K562 (cell line): ENCODE data around the gene HRG. TPM values are rescaled to one million over a fixed set of nuclear protein-coding genes. Genes with fewer than 3 reads are reported as not detected.

ENCODE experiments used
- ATAC-seq: fragments of 200-7000 bp; cut with Tn5 transposase; 3 replicates; pipeline ENCODE4 v1.9.1; 2020; ENCODE audit warnings: moderate library complexity
- BruUV-seq: library from RNA; stranded (reverse); fragments of 400-500 nt; replicated peaks from 2 replicates; lab custom pipeline; 2021; lab: Mats Ljungman, UMichigan
- CTCF ChIA-PET: fragments of 300-600 bp; formaldehyde crosslinking; extraction: SDS; loops from one replicate; lab custom pipeline; 2021; ENCODE audit warnings: low intra/inter-chr PET ratio; lab: Yijun Ruan, JAX
- POLR2A ChIA-PET: fragments of 300-600, 350-650 bp; sonication (Branson Sonifier 250); formaldehyde crosslinking; extraction: SDS; loops from one replicate; lab custom pipeline; 2021; ENCODE audit warnings: antibody characterized with exemption, inconsistent platforms; lab: Yijun Ruan, JAX
- DNase-seq, 4 experiments: peaks; one replicate each; pipeline versions ENCODE4 v3.0.0 to v3.0.0-alpha.2; 2011 to 2018; ENCODE audit warnings: low spot score in 3 of 4, mixed read lengths in 3 of 4; ENCODE audit errors: extremely low read depth in 1 of 4
- FAIRE-seq: peaks from 2 replicates; lab custom pipeline; 2011; peaks lifted over from hg19 to GRCh38; lab: Jason Lieb, UNC
- H2AFZ ChIP-seq: 2 replicates; pipeline ENCODE4 v1.6.0; 2011; ENCODE audit warnings: low read depth, low read length, control low read depth, inconsistent platforms
- H3K27ac ChIP-seq: fragments of 200-600 bp; 3 replicates; pipeline ENCODE4 v1.8.0; 2011; ENCODE audit warnings: low read depth, mild to moderate bottlenecking, control low read depth, inconsistent platforms, low read length, moderate library complexity, mixed read lengths; ENCODE audit errors: extremely low read depth
- H3K27me3 ChIP-seq, 2 experiments: fragments of 300-600 bp in 1 of 2; 2 replicates in 1 of 2; 3 replicates in 1 of 2; pipeline versions ENCODE4 v1.6.0 to v1.8.0; 2011; ENCODE audit warnings: inconsistent platforms in 2 of 2, low read length in 2 of 2, mild to moderate bottlenecking in 1 of 2, mixed read lengths in 1 of 2, moderate library complexity in 1 of 2; ENCODE audit not compliant: control insufficient read depth in 2 of 2, insufficient read depth in 2 of 2
- H3K36me3 ChIP-seq: fragments of 300-600 bp; 3 replicates; pipeline ENCODE4 v1.8.0; 2011; ENCODE audit warnings: mild to moderate bottlenecking, low read length, inconsistent platforms; ENCODE audit not compliant: control insufficient read depth, insufficient read depth
- H3K4me1 ChIP-seq, 2 experiments: fragments of 200-600 bp in 1 of 2; replicated peaks in 1 of 2; 2 replicates in 1 of 2; 3 replicates in 1 of 2; pipeline versions ENCODE4 v1.5.1 to v1.8.0; 2011; ENCODE audit warnings: inconsistent platforms in 2 of 2, low read length in 2 of 2, mild to moderate bottlenecking in 1 of 2, mixed read lengths in 1 of 2, moderate library complexity in 1 of 2; ENCODE audit not compliant: control insufficient read depth in 2 of 2, insufficient read depth in 2 of 2
- H3K4me2 ChIP-seq: 2 replicates; pipeline ENCODE4 v1.6.1; 2011; ENCODE audit warnings: low read length, control low read depth, inconsistent platforms, mixed read lengths; ENCODE audit not compliant: insufficient read depth
- H3K4me3 ChIP-seq: fragments of 200-600 bp; sonication (generic), shearing (Covaris generic); 2 replicates; pipeline ENCODE4 v1.5.1; 2016; ENCODE audit warnings: control low read depth, inconsistent platforms
- H3K79me2 ChIP-seq: fragments of 200-600 bp; 3 replicates; pipeline ENCODE4 v1.8.0; 2011; ENCODE audit warnings: low read length, inconsistent platforms; ENCODE audit not compliant: control insufficient read depth, insufficient read depth
- H3K9ac ChIP-seq, 2 experiments: 2 replicates each; pipeline versions ENCODE4 v1.6.0 to v1.6.1; 2011; ENCODE audit warnings: low read depth in 2 of 2, low read length in 2 of 2, control low read depth in 1 of 2, inconsistent platforms in 1 of 2, mild to moderate bottlenecking in 1 of 2, mixed read lengths in 1 of 2; ENCODE audit not compliant: insufficient read depth in 1 of 2
- H3K9me1 ChIP-seq: one replicate; pipeline ENCODE4 v1.6.0; 2011; ENCODE audit warnings: inconsistent platforms, mild to moderate bottlenecking, low read length, moderate library complexity; ENCODE audit not compliant: control insufficient read depth, insufficient read depth
- H3K9me3 ChIP-seq: replicated peaks from 2 replicates; pipeline ENCODE4 v1.5.1; 2011; ENCODE audit warnings: low read depth, low read length, inconsistent platforms; ENCODE audit not compliant: control insufficient read depth, insufficient read depth
- H4K20me1 ChIP-seq: replicated peaks from 2 replicates; pipeline ENCODE4 v1.6.1; 2011; ENCODE audit warnings: low read length, inconsistent platforms, mixed read lengths; ENCODE audit not compliant: control insufficient read depth, insufficient read depth
- C11orf30 ChIP-seq: fragments of 450-650 bp; IDR thresholded peaks from 2 replicates; pipeline ENCODE4 v1.6.1; 2016; ENCODE audit warnings: low read depth, mild to moderate bottlenecking
- CCNT2 ChIP-seq: IDR thresholded peaks from 2 replicates; pipeline ENCODE4 v1.6.1; 2011; ENCODE audit warnings: borderline replicate concordance, low read depth, mild to moderate bottlenecking, moderate library complexity, mixed read lengths, low read length; ENCODE audit not compliant: insufficient read length; ENCODE audit errors: extremely low read depth
- NCOR1 ChIP-seq: fragments of 450-650 bp; IDR thresholded peaks from 2 replicates; pipeline ENCODE4 v1.6.1; 2016; ENCODE audit warnings: mild to moderate bottlenecking, moderate library complexity
- NFE2L1 ChIP-seq: fragments of 450-650 bp; IDR thresholded peaks from 2 replicates; pipeline ENCODE4 v1.6.1; 2016; ENCODE audit warnings: missing genetic modification characterization, low read depth, mild to moderate bottlenecking, missing compliant biosample characterization, moderate library complexity, borderline replicate concordance
- SOX6 ChIP-seq: fragments of 450-650 bp; IDR thresholded peaks from 2 replicates; pipeline ENCODE4 v1.6.1; 2014; ENCODE audit warnings: mild to moderate bottlenecking
- WGBS: fragments of 100-300 bp; shearing (Covaris generic); methylation state at CpG from one replicate; pipeline ENCODE4 v1.1.6; 2016; ENCODE audit warnings: low coverage, mixed read lengths; ENCODE audit not compliant: insufficient coverage; ENCODE audit errors: missing lambda C conversion rate; 5-methylcytosine and 5-hydroxymethylcytosine counted together
- in situ Hi-C: fragments of 300-500 bp; cut with MboI; formaldehyde crosslinking; loops from 4 replicates; pipeline ENCODE4 v1.15.0; 2018; ENCODE audit warnings: inconsistent platforms, mixed read lengths
- intact Hi-C: fragments of 100-400 bp; cut with micrococcal nuclease; formaldehyde crosslinking; loops from 2 replicates; pipeline ENCODE4 v1.14.2; 2022
- polyA plus RNA-seq, 8 experiments: library from polyadenylated mRNA; depleted of rRNA in 4 of 8; stranded (reverse) in 5 of 8; unstranded in 3 of 8; fragments of >200 nt; fragmentation: Nextera tagmentation in 2 of 8; fragmentation: Illumina TruSeq in 1 of 8; extraction: Ambion mirVana in 2 of 8; extraction: Trizol in 1 of 8; gene quantifications; 2 replicates each; pipeline versions ENCODE4 v1.2.1 to v1.2.3, GENCODE V29; 2011 to 2014; ENCODE audit warnings: inconsistent platforms in 1 of 8, missing spikeins in 1 of 8
- total RNA-seq, 7 experiments: library from RNA; depleted of rRNA in 6 of 7; stranded (reverse); fragments of >200 nt in 6 of 7; fragmentation: Illumina TruSeq in 2 of 7; extraction: Trizol in 2 of 7; gene quantifications; 2 replicates each; pipeline versions ENCODE4 v1.2.1 to v1.2.3, GENCODE V29; 2011 to 2021; ENCODE audit warnings: low replicate concordance in 1 of 7
- TF ChIP-seq, protein P1 (sequence below), 3 experiments: fragments of 200-800 bp in 1 of 3; fragments of 250-450 bp in 1 of 3; fragments of 450-650 bp in 1 of 3; sonication (Bioruptor Pico) in 1 of 3; sonication (Bioruptor generic) in 1 of 3; formaldehyde crosslinking in 1 of 3; IDR thresholded peaks; 2 replicates each; pipeline versions ENCODE4 v1.6.1 to v1.8.0; 2016 to 2022; ENCODE audit warnings: mild to moderate bottlenecking in 2 of 3, missing genetic modification characterization in 2 of 3, missing compliant biosample characterization in 1 of 3, moderate library complexity in 1 of 3
- TF ChIP-seq, protein P2 (sequence below): fragments of 450-650 bp; IDR thresholded peaks from 2 replicates; pipeline ENCODE4 v1.6.1; 2016
- TF ChIP-seq, protein P3 (sequence below): fragments of 200-400 bp; formaldehyde crosslinking; IDR thresholded peaks from 2 replicates; pipeline ENCODE4 v1.6.1; 2017; ENCODE audit warnings: mild to moderate bottlenecking, low read depth, low read length, moderate library complexity
- TF ChIP-seq, protein P4 (sequence below): sonication (generic); formaldehyde crosslinking; IDR thresholded peaks from 2 replicates; pipeline ENCODE4 v1.8.0; 2022; ENCODE audit warnings: mild to moderate bottlenecking, missing genetic modification reagents

The HRG gene
- total and polyA plus RNA-seq, 9 of the 15 experiments (the other 6 are each of a cell fraction or from before 2014, with no cell fraction given) = not detected

DNA sequence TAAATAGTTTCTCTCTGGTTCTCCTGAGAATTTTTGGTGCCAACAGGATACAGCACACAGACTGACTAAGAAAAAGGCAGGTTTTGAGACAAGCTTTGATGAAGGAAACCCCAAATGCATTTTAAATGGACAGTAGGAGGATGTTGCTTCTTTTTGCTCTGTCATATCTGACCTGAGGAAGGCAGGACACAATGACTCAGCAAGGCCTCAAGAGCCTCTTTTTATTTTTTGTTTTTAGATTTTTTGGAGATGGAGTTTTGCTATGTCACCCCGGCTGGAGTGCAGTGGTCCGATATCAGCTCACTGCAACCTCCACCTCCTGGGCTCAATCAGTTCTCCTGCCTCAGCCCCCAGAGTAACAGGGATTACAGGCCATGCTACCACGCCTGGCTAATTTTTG, 34.5 kb downstream of the HRG start:
- ChIA-PET CTCF (no interaction called here), POLR2A (interaction anchor here (1.4 kb wide), 1 partner anchor 84 kb away, joined by 5 read pairs; no protein-coding TSS in a partner anchor)
- peaks cover 2% of the 10 kb centered on the region for H3K9me1 ChIP-seq
- peaks cover 7 to 17% of the 10 kb centered on the region in 2 experiments; a peak in 4 of 5 replicates for H3K4me1 ChIP-seq
- ATAC-seq = peak; percentile 96
- peak overlapping the region in 1 of 2 experiments; percentile 45; a peak in 2 of 4 replicates for H3K9ac ChIP-seq
- intact Hi-C loops (no loop called here), in situ Hi-C loops (no loop called here)
- peak overlapping the region; percentile 80 for H3K27ac ChIP-seq
- H3K4me3 ChIP-seq = no peak overlapping the region
- no peaks in the 10 kb centered on the region for H3K36me3 ChIP-seq
- peak; percentile 29 to 92 (median 51) for DNase-seq
- peaks cover 6% of the 10 kb centered on the region for H4K20me1 ChIP-seq
- no peaks in the 10 kb centered on the region for H3K9me3 ChIP-seq
- H3K4me2 ChIP-seq = peak overlapping the region; percentile 60
- WGBS = 0% methylated on average over 3 of the region's 3 CpGs
- no peaks in the 10 kb centered on the region for H3K27me3 ChIP-seq
- peak overlapping the region; percentile 75 for H2AFZ ChIP-seq
- FAIRE-seq = peak; percentile 97
- BruUV-seq = no TSS peak
- H3K79me2 ChIP-seq = no peaks in the 10 kb centered on the region
- TF ChIP-seq, protein P1, sequence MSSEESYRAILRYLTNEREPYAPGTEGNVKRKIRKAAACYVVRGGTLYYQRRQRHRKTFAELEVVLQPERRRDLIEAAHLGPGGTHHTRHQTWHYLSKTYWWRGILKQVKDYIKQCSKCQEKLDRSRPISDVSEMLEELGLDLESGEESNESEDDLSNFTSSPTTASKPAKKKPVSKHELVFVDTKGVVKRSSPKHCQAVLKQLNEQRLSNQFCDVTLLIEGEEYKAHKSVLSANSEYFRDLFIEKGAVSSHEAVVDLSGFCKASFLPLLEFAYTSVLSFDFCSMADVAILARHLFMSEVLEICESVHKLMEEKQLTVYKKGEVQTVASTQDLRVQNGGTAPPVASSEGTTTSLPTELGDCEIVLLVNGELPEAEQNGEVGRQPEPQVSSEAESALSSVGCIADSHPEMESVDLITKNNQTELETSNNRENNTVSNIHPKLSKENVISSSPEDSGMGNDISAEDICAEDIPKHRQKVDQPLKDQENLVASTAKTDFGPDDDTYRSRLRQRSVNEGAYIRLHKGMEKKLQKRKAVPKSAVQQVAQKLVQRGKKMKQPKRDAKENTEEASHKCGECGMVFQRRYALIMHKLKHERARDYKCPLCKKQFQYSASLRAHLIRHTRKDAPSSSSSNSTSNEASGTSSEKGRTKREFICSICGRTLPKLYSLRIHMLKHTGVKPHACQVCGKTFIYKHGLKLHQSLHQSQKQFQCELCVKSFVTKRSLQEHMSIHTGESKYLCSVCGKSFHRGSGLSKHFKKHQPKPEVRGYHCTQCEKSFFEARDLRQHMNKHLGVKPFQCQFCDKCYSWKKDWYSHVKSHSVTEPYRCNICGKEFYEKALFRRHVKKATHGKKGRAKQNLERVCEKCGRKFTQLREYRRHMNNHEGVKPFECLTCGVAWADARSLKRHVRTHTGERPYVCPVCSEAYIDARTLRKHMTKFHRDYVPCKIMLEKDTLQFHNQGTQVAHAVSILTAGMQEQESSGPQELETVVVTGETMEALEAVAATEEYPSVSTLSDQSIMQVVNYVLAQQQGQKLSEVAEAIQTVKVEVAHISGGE (CRISPR knock-in tag; IDR thresholded peaks at IDR 0.05) = peak in 1 of 3 experiments; percentile 45; a peak in 1 of 6 replicates
- TF ChIP-seq C11orf30 = peak; percentile 100
- peak; percentile 91 for TF ChIP-seq NCOR1
- TF ChIP-seq, protein P2, sequence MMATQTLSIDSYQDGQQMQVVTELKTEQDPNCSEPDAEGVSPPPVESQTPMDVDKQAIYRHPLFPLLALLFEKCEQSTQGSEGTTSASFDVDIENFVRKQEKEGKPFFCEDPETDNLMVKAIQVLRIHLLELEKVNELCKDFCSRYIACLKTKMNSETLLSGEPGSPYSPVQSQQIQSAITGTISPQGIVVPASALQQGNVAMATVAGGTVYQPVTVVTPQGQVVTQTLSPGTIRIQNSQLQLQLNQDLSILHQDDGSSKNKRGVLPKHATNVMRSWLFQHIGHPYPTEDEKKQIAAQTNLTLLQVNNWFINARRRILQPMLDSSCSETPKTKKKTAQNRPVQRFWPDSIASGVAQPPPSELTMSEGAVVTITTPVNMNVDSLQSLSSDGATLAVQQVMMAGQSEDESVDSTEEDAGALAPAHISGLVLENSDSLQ = peak; percentile 32; the same call in 1 of the 2 replicates
- TF ChIP-seq NFE2L1 (tag) = peak; percentile 99
- TF ChIP-seq SOX6 = peak; percentile 73
- TF ChIP-seq, protein P3, sequence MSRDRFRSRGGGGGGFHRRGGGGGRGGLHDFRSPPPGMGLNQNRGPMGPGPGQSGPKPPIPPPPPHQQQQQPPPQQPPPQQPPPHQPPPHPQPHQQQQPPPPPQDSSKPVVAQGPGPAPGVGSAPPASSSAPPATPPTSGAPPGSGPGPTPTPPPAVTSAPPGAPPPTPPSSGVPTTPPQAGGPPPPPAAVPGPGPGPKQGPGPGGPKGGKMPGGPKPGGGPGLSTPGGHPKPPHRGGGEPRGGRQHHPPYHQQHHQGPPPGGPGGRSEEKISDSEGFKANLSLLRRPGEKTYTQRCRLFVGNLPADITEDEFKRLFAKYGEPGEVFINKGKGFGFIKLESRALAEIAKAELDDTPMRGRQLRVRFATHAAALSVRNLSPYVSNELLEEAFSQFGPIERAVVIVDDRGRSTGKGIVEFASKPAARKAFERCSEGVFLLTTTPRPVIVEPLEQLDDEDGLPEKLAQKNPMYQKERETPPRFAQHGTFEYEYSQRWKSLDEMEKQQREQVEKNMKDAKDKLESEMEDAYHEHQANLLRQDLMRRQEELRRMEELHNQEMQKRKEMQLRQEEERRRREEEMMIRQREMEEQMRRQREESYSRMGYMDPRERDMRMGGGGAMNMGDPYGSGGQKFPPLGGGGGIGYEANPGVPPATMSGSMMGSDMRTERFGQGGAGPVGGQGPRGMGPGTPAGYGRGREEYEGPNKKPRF = no peak
- peak; percentile 59 for TF ChIP-seq CCNT2
- TF ChIP-seq, protein P4, sequence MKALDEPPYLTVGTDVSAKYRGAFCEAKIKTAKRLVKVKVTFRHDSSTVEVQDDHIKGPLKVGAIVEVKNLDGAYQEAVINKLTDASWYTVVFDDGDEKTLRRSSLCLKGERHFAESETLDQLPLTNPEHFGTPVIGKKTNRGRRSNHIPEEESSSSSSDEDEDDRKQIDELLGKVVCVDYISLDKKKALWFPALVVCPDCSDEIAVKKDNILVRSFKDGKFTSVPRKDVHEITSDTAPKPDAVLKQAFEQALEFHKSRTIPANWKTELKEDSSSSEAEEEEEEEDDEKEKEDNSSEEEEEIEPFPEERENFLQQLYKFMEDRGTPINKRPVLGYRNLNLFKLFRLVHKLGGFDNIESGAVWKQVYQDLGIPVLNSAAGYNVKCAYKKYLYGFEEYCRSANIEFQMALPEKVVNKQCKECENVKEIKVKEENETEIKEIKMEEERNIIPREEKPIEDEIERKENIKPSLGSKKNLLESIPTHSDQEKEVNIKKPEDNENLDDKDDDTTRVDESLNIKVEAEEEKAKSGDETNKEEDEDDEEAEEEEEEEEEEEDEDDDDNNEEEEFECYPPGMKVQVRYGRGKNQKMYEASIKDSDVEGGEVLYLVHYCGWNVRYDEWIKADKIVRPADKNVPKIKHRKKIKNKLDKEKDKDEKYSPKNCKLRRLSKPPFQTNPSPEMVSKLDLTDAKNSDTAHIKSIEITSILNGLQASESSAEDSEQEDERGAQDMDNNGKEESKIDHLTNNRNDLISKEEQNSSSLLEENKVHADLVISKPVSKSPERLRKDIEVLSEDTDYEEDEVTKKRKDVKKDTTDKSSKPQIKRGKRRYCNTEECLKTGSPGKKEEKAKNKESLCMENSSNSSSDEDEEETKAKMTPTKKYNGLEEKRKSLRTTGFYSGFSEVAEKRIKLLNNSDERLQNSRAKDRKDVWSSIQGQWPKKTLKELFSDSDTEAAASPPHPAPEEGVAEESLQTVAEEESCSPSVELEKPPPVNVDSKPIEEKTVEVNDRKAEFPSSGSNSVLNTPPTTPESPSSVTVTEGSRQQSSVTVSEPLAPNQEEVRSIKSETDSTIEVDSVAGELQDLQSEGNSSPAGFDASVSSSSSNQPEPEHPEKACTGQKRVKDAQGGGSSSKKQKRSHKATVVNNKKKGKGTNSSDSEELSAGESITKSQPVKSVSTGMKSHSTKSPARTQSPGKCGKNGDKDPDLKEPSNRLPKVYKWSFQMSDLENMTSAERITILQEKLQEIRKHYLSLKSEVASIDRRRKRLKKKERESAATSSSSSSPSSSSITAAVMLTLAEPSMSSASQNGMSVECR (CRISPR knock-in tag) = no peak
